NCI-H345 (cell line): ENCODE results near the gene HRH3.
A peak's percentile ranks its signal among the peaks of the same experiment; 100 is the strongest.

Experiments
- DNase-seq: peaks from one replicate; lab custom pipeline; 2025; lab: John Stamatoyannopoulos, UW

HRH3 gene

GRCh38 chr20:62219992-62220665 is at the start of gene HRH3:
Gene HRH3, minus strand, starts transcription at chr20:62220278. Its CDS starts 308 bp downstream, at chr20:62219970.
- DNase-seq, result peak; percentile 80

- no peak for DNase-seq
These were observed 49.8 kb upstream of the HRH3 start for GRCh38 chr20:62269871-62270270.

GRCh38 chr20:62269378-62269777 is 49.3 kb upstream of the HRH3 start:
- DNase-seq, result no peak

- DNase-seq, result no peak
These were observed 48.3 kb upstream of the HRH3 start for GRCh38 chr20:62268228-62268900.

- no peak for DNase-seq
These were observed 47.5 kb upstream of the HRH3 start for GRCh38 chr20:62267543-62267942.

- no peak for DNase-seq
These were observed 46.8 kb upstream of the HRH3 start for GRCh38 chr20:62266851-62267250.

- DNase-seq, result no peak
These were observed 46.3 kb upstream of the HRH3 start for GRCh38 chr20:62266340-62266739.

- DNase-seq, result no peak
These were observed 45.3 kb upstream of the HRH3 start for GRCh38 chr20:62265365-62265764.

- DNase-seq, result no peak
These were observed 43.3 kb upstream of the HRH3 start for GRCh38 chr20:62263396-62263795.

- DNase-seq, result no peak
These were observed 42.0 kb upstream of the HRH3 start for GRCh38 chr20:62262064-62262463.

GRCh38 chr20:62259294-62259565 is 39.2 kb upstream of the HRH3 start:
- no peak for DNase-seq

GRCh38 chr20:62258499-62259293 is 38.6 kb upstream of the HRH3 start:
- no peak for DNase-seq

GRCh38 chr20:62255976-62256375 is 35.9 kb upstream of the HRH3 start:
- no peak for DNase-seq

- no peak for DNase-seq
These were observed 34.1 kb upstream of the HRH3 start for GRCh38 chr20:62254021-62254724.

- no peak for DNase-seq
These were observed 33.3 kb upstream of the HRH3 start for GRCh38 chr20:62253398-62253797.

- no peak for DNase-seq
These were observed 32.4 kb upstream of the HRH3 start for GRCh38 chr20:62252342-62252966.

- DNase-seq, result no peak
These were observed 28.9 kb upstream of the HRH3 start for GRCh38 chr20:62248890-62249560.

- no peak for DNase-seq
These were observed 27.0 kb upstream of the HRH3 start for GRCh38 chr20:62246872-62247652.

- no peak for DNase-seq
These were observed 26.4 kb upstream of the HRH3 start for GRCh38 chr20:62246431-62246830.

GRCh38 chr20:62245911-62246280 is 25.8 kb upstream of the HRH3 start:
- DNase-seq, result no peak

- peak; percentile 85 for DNase-seq
These were observed 24.6 kb upstream of the HRH3 start for GRCh38 chr20:62244644-62245108.
